GM12878 (cell line): ENCODE measurements around the gene ADGRD1. TPM values are rescaled to one million over a fixed set of nuclear protein-coding genes. Genes with fewer than 3 reads are reported as not detected.
A peak's percentile ranks its signal among the peaks of the same experiment; 100 is the strongest.

Experiments
- ATAC-seq: fragments of 200-7000 bp; cut with Tn5 transposase; 3 replicates; pipeline ENCODE4 v1.9.1; 2020; ENCODE audit warnings: mild to moderate bottlenecking, moderate library complexity
- BruUV-seq: library from RNA; stranded (reverse); fragments of 400-500 nt; replicated peaks from 2 replicates; lab custom pipeline; 2021; lab: Mats Ljungman, UMichigan
- CTCF ChIA-PET: fragments of 300-600 bp; sonication (Branson Sonifier 250); formaldehyde crosslinking; extraction: SDS; loops from one replicate; lab custom pipeline; 2021; ENCODE audit warnings: inconsistent platforms; lab: Yijun Ruan, JAX
- POLR2A ChIA-PET: fragments of 350-600 bp; formaldehyde crosslinking; extraction: SDS; loops from one replicate; lab custom pipeline; 2021; ENCODE audit warnings: inconsistent platforms; lab: Charles Lee
- RAD21 ChIA-PET: fragments of 300-600 bp; sonication (Branson Sonifier 250); formaldehyde crosslinking; loops from one replicate; lab custom pipeline; 2023; ENCODE audit warnings: antibody characterized with exemption; ENCODE audit not compliant: unreplicated experiment; lab: Charles Lee
- SMC1A ChIA-PET: fragments of 300-600 bp; sonication (Branson Sonifier 250); formaldehyde crosslinking; loops from one replicate; lab custom pipeline; 2023; ENCODE audit not compliant: unreplicated experiment, uncharacterized antibody; lab: Charles Lee
- DNase-seq: peaks from one replicate; pipeline ENCODE4 v3.0.0-alpha.2; 2011; ENCODE audit warnings: low read depth, low spot score
- FAIRE-seq: peaks from 3 replicates; lab custom pipeline; 2011; peaks lifted over from hg19 to GRCh38; lab: Jason Lieb, UNC
- H2AFZ ChIP-seq: 2 replicates; pipeline ENCODE4 v1.6.0; 2011; ENCODE audit warnings: low read depth, low read length, control low read depth; ENCODE audit not compliant: control insufficient read depth
- H3K27ac ChIP-seq: 2 replicates; pipeline ENCODE4 v1.5.1; 2011; ENCODE audit warnings: control low read depth; ENCODE audit not compliant: control insufficient read depth, insufficient read depth
- H3K27me3 ChIP-seq, 2 experiments: replicated peaks in 1 of 2; 2 replicates each; pipeline versions ENCODE4 v1.6.0 to v1.6.1; 2011; ENCODE audit warnings: low read length in 1 of 2; ENCODE audit not compliant: control insufficient read depth in 2 of 2, insufficient read depth in 2 of 2
- H3K36me3 ChIP-seq, 2 experiments: 2 replicates each; pipeline ENCODE4 v1.5.1; 2011; ENCODE audit warnings: low read length in 1 of 2; ENCODE audit not compliant: control insufficient read depth in 2 of 2, insufficient read depth in 2 of 2
- H3K4me1 ChIP-seq: 2 replicates; pipeline ENCODE4 v1.6.1; 2011; ENCODE audit warnings: mild to moderate bottlenecking, low read length, moderate library complexity, mixed read lengths; ENCODE audit not compliant: control insufficient read depth, insufficient read depth
- H3K4me2 ChIP-seq: 2 replicates; pipeline ENCODE4 v1.6.0; 2011; ENCODE audit warnings: control low read depth; ENCODE audit not compliant: control insufficient read depth, insufficient read depth
- H3K4me3 ChIP-seq: fragments of 200-600 bp; sonication (generic); 2 replicates; pipeline ENCODE4 v1.5.1; 2016
- H3K79me2 ChIP-seq: 2 replicates; pipeline ENCODE4 v1.6.0; 2011; ENCODE audit warnings: low read length; ENCODE audit not compliant: control insufficient read depth, insufficient read depth
- H3K9ac ChIP-seq: 2 replicates; pipeline ENCODE4 v1.8.0; 2011; ENCODE audit warnings: low read length, control low read depth, mixed read lengths; ENCODE audit not compliant: control insufficient read depth, insufficient read depth
- H3K9me3 ChIP-seq: replicated peaks from 3 replicates; pipeline ENCODE4 v1.5.1; 2011; ENCODE audit warnings: mild to moderate bottlenecking, low read length; ENCODE audit not compliant: control insufficient read depth, insufficient read depth
- H4K20me1 ChIP-seq: 2 replicates; pipeline ENCODE4 v1.6.0; 2011; ENCODE audit not compliant: control insufficient read depth, insufficient read depth
- MEF2A ChIP-seq: IDR thresholded peaks from 2 replicates; pipeline ENCODE4 v1.6.1; 2011; ENCODE audit warnings: low read depth, mild to moderate bottlenecking, low read length, moderate library complexity; ENCODE audit not compliant: insufficient read depth
- MXI1 ChIP-seq: fragments of 150-350 bp; IDR thresholded peaks from 2 replicates; pipeline ENCODE4 v1.6.1; 2011; ENCODE audit warnings: low read depth, mild to moderate bottlenecking, inconsistent platforms, low read length, improper control_type of control experiment
- SP1 ChIP-seq: IDR thresholded peaks from one replicate; pipeline ENCODE4 v1.6.1; 2011; ENCODE audit warnings: low read depth, low read length
- WGBS: methylation state at CpG from one replicate; pipeline ENCODE4 v1.1.6; 2016; ENCODE audit warnings: low lambda C conversion rate; ENCODE audit not compliant: insufficient replicate concordance, insufficient coverage; ENCODE audit errors: missing lambda C conversion rate; 5-methylcytosine and 5-hydroxymethylcytosine counted together
- in situ Hi-C: fragments of 300-500 bp; cut with MboI; formaldehyde crosslinking; loops from 9 replicates; pipeline ENCODE4 v1.14.3; 2018; ENCODE audit warnings: mixed read lengths
- intact Hi-C: fragments of 100-400 bp; cut with micrococcal nuclease; formaldehyde crosslinking; loops from one replicate; pipeline ENCODE4 v1.14.2; 2022; ENCODE audit not compliant: unreplicated experiment
- polyA plus RNA-seq, 11 experiments: library from polyadenylated mRNA; depleted of rRNA in 4 of 11; unstranded in 6 of 11; stranded (reverse) in 5 of 11; fragments of >200 nt; fragmentation: Nextera tagmentation in 4 of 11; fragmentation: Illumina TruSeq in 1 of 11; extraction: Ambion mirVana in 4 of 11; extraction: Trizol in 1 of 11; gene quantifications; 1 replicate in 1 of 11; 2 replicates in 10 of 11; pipeline versions ENCODE4 v1.2.1 to v1.2.3, GENCODE V29; 2011 to 2016; ENCODE audit warnings: inconsistent platforms in 2 of 11, missing spikeins in 2 of 11, low read depth in 1 of 11
- total RNA-seq, 4 experiments: library from RNA; depleted of rRNA in 3 of 4; stranded (reverse); fragments of >200 nt in 3 of 4; fragmentation: Illumina TruSeq in 1 of 4; extraction: Trizol in 1 of 4; gene quantifications; 2 replicates each; pipeline versions ENCODE4 v1.2.1 to v1.2.3, GENCODE V29; 2013 to 2021
- TF ChIP-seq, protein P1 (sequence below): fragments of 450-650 bp; IDR thresholded peaks from 2 replicates; pipeline ENCODE4 v1.6.1; 2017; ENCODE audit warnings: mild to moderate bottlenecking

ADGRD1 gene
- total and polyA plus RNA-seq, 10 of the 15 experiments (the other 5 are each of a cell fraction or from before 2014, with no cell fraction given) = 0.15 to 12.7 (median 1.2) TPM

DNA sequence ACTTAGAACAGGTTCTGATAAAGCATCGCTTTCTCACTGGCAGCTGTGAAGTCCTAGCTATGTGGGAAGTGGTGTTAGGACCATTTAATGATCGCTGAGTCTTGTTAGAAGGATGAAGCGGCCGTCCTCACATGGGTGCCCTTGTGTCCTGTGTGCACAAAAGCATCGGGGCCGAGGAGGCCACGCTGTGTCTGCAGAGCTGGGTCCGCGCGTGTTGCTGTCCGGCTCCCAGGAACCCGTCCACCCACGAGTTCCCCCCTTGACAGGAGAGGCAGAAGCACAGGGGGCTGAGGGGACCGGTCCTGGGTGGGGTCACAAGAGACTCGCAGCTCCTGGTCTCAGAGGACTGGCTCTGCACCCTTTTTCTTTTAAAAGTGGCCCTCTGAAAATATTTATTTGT is 90.4 kb downstream of the ADGRD1 start (continued):
- TF ChIP-seq MEF2A = no peak
- no peak for TF ChIP-seq SP1

DNA sequence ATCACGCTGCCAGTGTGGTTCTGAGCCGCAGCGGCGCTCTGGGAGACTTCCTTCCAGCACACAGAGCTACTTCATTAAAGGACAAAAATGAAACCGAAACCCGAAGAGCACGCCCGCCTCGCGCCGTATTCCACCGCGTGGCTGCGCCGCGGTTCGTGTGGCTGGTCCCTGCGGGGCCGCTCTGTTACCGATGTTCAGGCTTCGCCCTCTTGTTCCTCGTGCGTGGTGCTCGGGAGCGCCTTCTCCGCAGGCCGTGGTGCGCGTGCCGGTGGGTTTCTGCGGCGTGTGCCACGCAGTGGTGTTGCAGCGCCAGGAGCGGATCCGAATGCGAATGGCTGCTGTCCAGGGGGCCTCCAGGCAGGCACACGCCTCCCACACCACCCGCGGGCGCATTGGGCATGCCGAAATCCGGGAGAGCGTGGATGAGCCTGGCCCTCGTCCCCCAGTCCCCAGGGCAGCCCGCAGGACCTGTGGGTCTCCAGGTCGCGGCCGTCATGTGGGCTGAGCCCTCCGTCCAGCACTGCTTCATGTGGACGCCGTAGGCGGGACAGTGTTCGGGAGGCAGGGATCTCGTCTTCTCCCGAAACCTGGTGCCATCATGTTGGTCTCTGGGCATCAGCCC is 91.2 kb downstream of the ADGRD1 start:
- ChIA-PET POLR2A (no interaction called here), CTCF (no interaction called here), RAD21 (no interaction called here), SMC1A (no interaction called here)
- H3K79me2 ChIP-seq = no peaks in the 10 kb centered on the region
- WGBS = 85% methylated on average over 50 of the region's 56 CpGs
- H3K9me3 ChIP-seq = no peaks in the 10 kb centered on the region
- no peak overlapping the region for H3K4me2 ChIP-seq
- no peaks in the 10 kb centered on the region for H4K20me1 ChIP-seq
- ATAC-seq = no peak
- intact Hi-C loops = no loop called here
- no peaks in the 10 kb centered on the region for H3K27me3 ChIP-seq
- H3K4me1 ChIP-seq = no peaks in the 10 kb centered on the region
- H3K27ac ChIP-seq = no peak overlapping the region
- in situ Hi-C loops = no loop called here
- BruUV-seq = no TSS peak
- DNase-seq = no peak
- H3K36me3 ChIP-seq = no peaks in the 10 kb centered on the region
- no peak overlapping the region for H3K4me3 ChIP-seq
- H3K9ac ChIP-seq = no peak overlapping the region
- H2AFZ ChIP-seq = no peak overlapping the region
- FAIRE-seq = no peak
- TF ChIP-seq, protein P1, sequence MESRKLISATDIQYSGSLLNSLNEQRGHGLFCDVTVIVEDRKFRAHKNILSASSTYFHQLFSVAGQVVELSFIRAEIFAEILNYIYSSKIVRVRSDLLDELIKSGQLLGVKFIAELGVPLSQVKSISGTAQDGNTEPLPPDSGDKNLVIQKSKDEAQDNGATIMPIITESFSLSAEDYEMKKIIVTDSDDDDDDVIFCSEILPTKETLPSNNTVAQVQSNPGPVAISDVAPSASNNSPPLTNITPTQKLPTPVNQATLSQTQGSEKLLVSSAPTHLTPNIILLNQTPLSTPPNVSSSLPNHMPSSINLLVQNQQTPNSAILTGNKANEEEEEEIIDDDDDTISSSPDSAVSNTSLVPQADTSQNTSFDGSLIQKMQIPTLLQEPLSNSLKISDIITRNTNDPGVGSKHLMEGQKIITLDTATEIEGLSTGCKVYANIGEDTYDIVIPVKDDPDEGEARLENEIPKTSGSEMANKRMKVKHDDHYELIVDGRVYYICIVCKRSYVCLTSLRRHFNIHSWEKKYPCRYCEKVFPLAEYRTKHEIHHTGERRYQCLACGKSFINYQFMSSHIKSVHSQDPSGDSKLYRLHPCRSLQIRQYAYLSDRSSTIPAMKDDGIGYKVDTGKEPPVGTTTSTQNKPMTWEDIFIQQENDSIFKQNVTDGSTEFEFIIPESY = peak; percentile 75; the same call in 1 of the 2 replicates
- no peak for TF ChIP-seq MXI1
